ENCODE results near the gene INVS.
A peak's percentile ranks its signal among the peaks of the same experiment; 100 is the strongest.
"Not testable (repeated sequence)": the region's sequence is repeated elsewhere in the genome, so short reads cannot be mapped to it uniquely, and the experiment has no call there.

The INVS gene

DNA sequence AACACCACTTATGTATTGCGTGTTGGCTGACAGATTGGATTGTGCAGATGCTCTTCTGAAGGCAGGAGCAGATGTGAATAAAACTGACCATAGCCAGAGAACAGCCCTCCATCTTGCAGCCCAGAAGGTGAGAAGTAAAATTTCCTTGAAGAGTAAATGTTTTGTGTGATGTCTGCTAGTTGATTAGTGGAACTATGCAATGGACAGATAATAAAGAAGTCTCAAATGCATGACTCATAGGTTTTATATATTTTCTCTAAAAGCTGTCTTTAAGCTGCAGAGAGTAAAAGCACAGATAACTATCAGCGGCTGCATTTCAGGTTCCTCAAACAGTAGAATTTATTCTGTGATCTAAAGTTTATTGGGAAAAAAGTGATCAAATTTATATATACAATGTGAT is 27.4 kb downstream of the INVS start:
- no peak for DNase-seq (ENCODE audit: low read depth)

DNA sequence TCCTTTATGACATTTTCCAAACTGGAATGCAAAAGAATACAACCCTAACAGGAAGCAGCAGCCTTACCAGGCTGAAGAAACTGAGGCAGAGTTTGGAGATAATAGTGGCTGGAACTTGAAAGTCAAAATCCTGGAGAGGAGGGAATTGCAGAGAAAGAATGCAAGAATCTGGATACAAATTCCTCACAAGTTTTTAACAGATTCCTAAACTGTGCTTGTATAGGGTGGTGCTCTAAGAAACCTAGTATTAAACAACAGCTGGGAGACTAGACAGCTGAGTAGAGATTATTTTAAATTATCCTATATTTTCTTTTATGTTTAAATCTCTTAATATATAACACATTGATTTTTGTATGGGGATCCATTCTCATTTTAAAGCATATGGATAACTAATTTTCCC is 30.7 kb downstream of the INVS start:
- no peak for DNase-seq (ENCODE audit: low read depth)

DNA sequence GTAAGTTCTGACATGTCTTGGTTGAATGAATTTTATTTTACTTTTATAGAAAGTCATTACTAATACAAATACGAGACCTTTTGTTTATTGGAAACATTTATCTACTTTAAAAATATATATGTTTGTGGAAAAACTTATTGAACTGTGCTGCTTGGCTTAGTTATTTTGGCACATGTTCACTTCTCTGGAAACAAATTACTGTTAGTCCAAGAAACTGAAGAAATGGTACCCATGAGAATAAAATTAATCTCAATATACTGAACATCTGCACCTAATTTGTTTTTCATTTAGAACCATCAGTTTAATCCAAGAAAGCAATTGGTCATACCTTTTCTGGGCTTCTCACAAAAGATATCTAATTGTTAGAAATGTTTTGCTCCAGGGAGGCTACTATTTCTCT is 32.2 kb downstream of the INVS start:
- no peak for DNase-seq (ENCODE audit: low read depth)

DNA sequence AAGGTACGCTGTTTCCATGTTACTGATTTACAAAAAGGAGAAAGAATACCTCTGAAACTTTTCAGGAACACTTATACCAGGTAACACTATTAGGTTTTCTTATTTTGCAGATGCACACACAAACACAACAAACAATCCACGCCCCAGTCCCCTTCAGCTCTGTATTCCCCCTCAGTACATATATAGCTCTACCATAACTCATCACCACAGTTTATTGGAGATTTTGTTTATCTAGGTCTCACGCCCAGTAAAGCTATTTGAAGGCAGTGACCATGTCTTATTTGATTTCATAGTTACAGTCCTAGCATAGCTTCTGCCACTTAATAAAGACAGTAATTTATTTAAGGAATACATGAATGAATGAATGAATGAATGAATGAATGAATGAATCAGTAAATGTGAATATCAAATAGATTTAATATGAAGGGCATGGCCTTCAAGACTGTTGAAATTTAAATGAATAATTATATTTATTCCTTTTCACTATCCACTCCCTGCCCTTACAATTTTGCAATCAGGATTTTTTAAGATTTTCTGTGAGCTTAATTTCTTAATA is 32.9 kb downstream of the INVS start:
- no peak for DNase-seq (ENCODE audit: low read depth)

GRCh38 chr9:100134731-100135130 is 35.7 kb downstream of the INVS start:
- no peak for DNase-seq (ENCODE audit: low read depth)

- DNase-seq (ENCODE audit: low read depth), result not testable (repeated sequence)
These were observed 37.8 kb downstream of the INVS start for GRCh38 chr9:100136799-100137198.

GRCh38 chr9:100140303-100140702 is 41.3 kb downstream of the INVS start:
- not testable (repeated sequence) for DNase-seq (ENCODE audit: low read depth)

- DNase-seq (ENCODE audit: low read depth), result not testable (repeated sequence)
These were observed 42.8 kb downstream of the INVS start for GRCh38 chr9:100141862-100142261.

- DNase-seq (ENCODE audit: low read depth), result not testable (repeated sequence)
These were observed 46.3 kb downstream of the INVS start for GRCh38 chr9:100145167-100145934.

- not testable (repeated sequence) for DNase-seq (ENCODE audit: low read depth)
These were observed 46.9 kb downstream of the INVS start for GRCh38 chr9:100145976-100146375.

- no peak for DNase-seq (ENCODE audit: low read depth)
These were observed 51.2 kb downstream of the INVS start for GRCh38 chr9:100150214-100150613.

GRCh38 chr9:100160021-100160420 is 61.0 kb downstream of the INVS start:
- DNase-seq (ENCODE audit: low read depth), result peak; percentile 68

- peak; percentile 52 for DNase-seq (ENCODE audit: low read depth)
These were observed 68.1 kb downstream of the INVS start for GRCh38 chr9:100167176-100167575.

GRCh38 chr9:100167915-100168654 is 69.0 kb downstream of the INVS start:
- no peak for DNase-seq (ENCODE audit: low read depth)

GRCh38 chr9:100170085-100170484 is 71.0 kb downstream of the INVS start:
- no peak for DNase-seq (ENCODE audit: low read depth)

DNA sequence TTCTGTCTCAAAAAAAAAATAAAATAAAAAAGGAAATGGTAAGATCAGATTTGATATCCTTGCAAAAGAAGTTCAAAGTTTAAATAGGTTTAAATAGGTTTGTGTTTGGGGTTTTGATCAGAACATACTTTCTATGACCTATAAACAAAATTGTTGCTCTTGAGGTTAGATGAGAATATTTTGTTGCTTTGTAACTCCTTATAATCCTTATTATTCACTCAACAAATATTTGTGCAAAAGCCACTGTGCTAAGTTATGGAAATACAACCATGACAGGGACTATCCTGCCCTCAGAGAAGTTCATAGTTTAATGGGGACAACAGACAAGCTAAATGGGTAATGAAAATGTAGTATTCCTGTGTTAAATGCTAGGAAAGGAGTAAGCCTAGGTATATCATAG is 71.5 kb downstream of the INVS start:
- DNase-seq (ENCODE audit: low read depth), result no peak

GRCh38 chr9:100186356-100186755 is 87.3 kb downstream of the INVS start:
- DNase-seq (ENCODE audit: low read depth), result no peak

DNA sequence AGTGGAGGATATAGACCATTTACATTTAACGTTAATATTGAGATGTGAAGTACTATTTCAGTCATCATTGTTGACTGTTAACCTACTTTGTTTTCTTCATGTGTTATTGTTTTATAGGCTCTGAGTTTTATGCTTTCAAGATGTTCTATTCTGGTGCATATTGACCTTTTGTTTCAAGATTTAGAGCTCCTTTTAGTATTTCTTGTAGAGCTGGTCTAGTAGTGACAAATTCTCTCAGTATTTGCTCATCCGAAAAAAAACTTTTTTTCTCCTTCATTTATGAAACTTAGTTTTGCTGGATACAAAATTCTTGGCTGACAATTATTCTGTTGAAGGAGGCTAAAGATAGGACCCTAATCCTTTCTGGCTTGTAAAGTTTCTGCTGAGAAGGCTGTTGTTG is 91.3 kb downstream of the INVS start:
- no peak for DNase-seq (ENCODE audit: low read depth)

DNA sequence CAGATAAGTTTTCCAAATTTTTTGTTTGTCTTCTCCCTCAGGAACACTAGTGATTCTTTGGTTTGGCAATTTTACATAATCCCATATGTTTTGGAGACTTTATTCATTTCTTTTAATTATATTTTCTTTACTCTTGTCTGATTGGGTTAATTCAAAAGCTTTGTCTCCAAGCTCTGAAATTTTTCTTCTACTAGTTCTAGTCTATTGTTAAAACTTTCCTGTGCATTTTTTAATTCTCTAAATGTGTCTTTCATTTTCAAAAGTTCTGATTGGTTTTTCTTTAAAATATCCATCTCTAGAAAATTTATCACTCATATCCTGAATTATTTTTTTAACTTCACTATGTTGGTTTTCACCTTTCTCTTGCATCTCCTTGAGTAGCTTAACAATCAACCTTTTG is 92.2 kb downstream of the INVS start:
- DNase-seq (ENCODE audit: low read depth), result no peak

- no peak for DNase-seq (ENCODE audit: low read depth)
These were observed 94.0 kb downstream of the INVS start for GRCh38 chr9:100193078-100193477.

DNA sequence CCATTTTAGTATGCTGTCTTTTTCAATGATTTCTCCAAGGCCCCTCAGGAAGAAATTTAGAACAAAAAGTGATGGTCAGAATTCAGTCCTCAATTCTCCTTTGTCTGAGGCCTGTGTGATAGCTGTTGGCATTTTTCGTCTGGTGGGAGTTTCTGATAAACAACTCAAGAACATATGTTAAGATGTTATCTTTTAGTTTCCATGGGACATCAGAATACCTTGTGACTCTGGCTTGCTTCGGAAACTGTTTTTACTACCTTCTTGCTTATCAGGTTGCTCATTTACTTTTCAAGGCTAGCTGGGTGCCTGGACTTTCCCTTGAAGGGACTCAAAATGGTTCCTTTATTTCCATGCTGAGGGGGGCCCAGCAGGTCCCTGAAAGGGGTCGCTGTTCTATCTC is 97.2 kb downstream of the INVS start:
- DNase-seq (ENCODE audit: low read depth), result no peak

DNA sequence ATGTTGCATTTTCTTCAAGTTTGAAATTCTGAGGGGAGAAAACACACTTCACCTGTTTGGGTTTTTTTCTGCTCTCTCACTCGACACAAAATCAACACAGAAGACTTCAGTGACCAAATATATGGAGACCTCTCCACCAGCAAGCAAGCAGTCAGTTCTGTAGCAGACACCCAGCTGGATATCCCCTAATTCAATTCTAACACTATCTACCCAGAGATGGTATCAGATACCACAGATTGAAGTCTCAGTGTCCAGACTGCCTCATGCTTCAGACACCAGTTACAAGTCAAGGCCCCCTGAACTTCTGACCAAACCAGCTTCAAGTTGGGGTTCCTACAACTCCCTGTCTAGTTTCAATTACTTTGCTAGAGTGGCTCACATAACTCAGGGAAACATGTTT is 97.8 kb downstream of the INVS start:
- DNase-seq (ENCODE audit: low read depth), result no peak

GRCh38 chr9:100197553-100197952 is 98.5 kb downstream of the INVS start:
- no peak for DNase-seq (ENCODE audit: low read depth)
